Embryonic facial prominence (tissue), 1 donor: ENCODE results near the gene FZD2.
"Not testable (repeated sequence)": the region's sequence is repeated elsewhere in the genome, so short reads cannot be mapped to it uniquely, and the experiment has no call there.

Experiments used
- DNase-seq: peaks from one replicate; pipeline ENCODE4 v3.0.0-alpha.2; 2016; ENCODE audit errors: extremely low spot score

FZD2 gene

DNA sequence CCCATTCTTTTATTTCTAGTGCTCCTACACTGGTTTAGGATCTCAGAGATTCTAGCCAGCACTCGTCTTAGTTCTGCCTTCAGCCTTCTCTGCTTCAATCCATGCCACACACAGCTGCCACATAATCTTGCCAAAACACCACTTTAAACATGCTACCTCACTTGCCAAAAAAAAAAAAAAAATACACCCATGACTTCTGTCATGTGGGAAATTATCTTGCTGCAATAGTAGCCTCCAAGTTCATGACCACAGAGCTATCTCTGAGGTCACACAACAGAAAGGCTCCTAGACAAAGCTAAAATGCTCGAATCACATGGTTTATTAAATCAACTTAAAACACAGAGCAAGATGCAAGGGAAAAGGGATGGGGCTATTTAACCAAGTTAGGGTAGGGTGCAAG lies 18.1 kb downstream of the FZD2 start:
- DNase-seq = no peak

GRCh38 chr17:44578947-44579346 lies 21.7 kb downstream of the FZD2 start:
- DNase-seq = no peak

GRCh38 chr17:44581868-44582267 lies 24.6 kb downstream of the FZD2 start:
- no peak for DNase-seq

DNA sequence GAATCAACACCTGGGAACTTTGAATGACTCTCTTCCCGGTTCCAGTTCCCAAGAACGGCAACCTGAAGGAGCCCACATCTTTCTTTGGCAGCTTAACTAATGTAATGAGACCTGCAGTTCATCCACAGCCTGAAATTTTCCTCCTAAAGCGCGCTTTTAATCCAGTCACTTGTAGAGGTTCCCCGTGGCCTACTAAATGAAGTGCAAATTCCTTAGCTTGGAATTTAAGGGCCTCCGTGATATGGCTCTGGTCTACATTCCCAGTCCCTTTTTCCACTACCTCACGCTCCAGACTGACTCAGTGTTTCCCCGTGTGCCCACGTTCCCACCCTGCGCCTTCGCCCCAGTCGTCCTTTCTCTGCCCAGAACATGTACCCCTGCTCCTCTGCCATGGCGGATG lies 27.2 kb downstream of the FZD2 start:
- DNase-seq = no peak

GRCh38 chr17:44585315-44585714 lies 28.0 kb downstream of the FZD2 start:
- DNase-seq = no peak

DNA sequence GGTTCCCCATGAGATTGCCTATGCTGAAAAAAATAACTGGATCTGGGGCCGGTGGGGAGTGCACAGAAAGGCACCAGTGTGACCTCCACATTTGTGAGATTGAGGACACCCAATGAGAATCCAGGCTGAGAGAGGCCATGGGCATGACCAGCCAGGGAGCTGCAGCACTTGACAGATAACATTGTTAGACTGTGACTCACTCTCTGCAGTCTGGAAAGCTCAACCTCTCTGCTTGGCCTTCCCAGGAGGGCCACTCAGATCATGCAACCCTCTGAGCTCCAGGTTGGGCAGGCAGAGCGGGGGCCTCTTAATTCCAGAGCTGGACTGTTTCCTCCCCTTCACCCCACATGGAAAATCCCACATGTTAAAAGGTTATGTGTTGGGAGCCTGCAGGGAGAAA lies 30.1 kb downstream of the FZD2 start:
- DNase-seq = no peak

- DNase-seq = no peak
These were observed 32.2 kb downstream of the FZD2 start for GRCh38 chr17:44589316-44590071.

DNA sequence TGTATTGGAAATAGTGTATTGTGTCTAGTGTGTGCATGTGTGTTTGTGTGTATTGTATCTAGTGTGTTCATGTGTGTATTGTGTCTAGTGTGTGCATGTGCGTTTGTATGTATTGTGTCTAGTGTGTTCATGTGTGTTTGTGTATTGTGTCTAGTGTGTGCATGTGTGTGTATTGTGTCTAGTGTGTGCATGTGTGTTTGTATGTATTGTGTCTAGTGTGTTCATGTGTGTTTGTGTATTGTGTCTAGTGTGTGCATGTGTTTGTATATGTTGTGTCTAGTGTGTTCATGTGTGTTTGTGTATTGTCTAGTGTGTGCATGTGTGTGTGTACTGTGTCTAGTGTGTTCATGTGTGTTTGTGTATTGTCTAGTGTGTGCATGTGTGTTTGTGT lies 32.8 kb downstream of the FZD2 start:
- not testable (repeated sequence) for DNase-seq

- not testable (repeated sequence) for DNase-seq
These were observed 33.5 kb downstream of the FZD2 start for GRCh38 chr17:44590762-44591161.

- no peak for DNase-seq
These were observed 33.9 kb downstream of the FZD2 start for GRCh38 chr17:44591206-44591605.

DNA sequence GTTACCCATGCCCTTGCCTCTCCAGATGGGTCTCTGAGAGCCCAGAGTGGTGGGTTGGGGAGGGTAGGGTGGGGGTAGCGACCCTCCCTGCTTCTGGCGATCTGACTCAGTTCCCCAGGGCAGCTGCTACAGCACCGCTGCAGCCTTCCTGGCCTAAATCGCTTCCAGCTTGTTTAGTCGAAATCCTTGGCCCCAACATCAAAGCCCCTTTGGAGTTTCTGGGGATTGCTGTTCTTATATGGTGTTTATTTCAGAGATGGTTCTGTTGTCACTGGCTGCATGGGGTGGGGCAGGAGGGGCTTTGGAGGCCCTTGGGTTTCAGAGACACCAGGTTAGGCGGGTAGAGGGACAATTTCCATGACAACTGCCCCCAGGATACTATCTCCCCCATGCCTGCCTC lies 35.9 kb downstream of the FZD2 start:
- no peak for DNase-seq

GRCh38 chr17:44595216-44595775 lies 38.0 kb downstream of the FZD2 start:
- no peak for DNase-seq

GRCh38 chr17:44598329-44598728 lies 41.0 kb downstream of the FZD2 start:
- DNase-seq = no peak

DNA sequence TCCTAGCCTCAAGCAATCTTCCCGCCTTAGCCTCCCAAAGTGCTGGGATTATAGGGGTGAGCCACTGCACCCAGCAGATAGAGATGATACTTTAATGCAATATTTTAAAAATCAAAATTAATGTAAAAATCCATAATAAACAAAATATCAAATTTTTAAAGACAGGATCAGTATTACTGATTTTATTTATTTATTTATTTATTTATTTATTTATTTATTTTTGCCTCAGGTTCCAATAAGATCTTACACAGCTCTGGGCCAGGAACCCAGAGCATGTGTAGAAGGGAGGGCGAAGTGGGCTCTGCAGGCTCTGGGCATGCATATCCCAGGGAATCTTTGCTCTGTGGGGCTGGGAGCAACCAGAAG lies 41.6 kb downstream of the FZD2 start:
- DNase-seq = no peak

GRCh38 chr17:44599298-44600175 lies 42.3 kb downstream of the FZD2 start:
- DNase-seq = no peak

DNA sequence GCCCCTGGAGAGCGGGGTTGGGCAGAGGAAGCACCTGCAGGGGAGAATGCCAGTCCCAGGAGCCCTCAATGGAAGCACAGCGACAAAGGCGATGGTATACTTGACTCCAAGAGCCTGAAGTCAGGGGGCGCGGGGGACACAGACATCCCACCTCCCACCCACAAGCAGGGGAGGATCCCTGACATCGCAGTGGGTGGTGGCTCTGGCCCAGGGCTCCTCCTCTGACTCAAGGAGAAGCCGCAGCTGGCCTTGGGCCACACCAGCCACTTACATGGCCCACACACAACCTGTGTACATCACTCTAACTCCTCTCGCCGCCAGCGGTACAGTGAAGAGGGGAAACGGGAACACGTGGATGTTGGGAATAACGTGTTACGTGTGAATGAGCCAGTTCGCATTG lies 44.3 kb downstream of the FZD2 start:
- DNase-seq = no peak

DNA sequence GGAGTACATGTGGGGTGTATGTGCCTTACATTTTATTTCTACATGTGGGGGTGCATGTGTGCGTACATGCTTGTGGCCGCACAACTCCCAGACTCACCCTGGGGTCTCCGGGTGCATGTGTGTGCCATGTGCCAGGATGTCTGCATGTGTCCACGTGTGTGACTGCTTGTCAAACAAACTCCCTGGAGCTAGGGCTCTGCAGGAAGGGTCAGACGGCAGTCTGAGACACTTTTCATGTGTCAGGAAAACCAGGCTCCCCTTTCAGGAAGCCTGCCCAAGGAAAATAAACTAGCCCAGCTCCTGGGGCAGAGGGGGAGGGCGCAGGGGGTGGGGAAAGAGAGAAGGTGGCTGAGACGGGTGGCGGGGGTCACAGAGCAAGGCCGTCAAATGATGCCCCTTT lies 44.7 kb downstream of the FZD2 start:
- DNase-seq = no peak

- no peak for DNase-seq
These were observed 45.1 kb downstream of the FZD2 start for GRCh38 chr17:44602390-44602789.

DNA sequence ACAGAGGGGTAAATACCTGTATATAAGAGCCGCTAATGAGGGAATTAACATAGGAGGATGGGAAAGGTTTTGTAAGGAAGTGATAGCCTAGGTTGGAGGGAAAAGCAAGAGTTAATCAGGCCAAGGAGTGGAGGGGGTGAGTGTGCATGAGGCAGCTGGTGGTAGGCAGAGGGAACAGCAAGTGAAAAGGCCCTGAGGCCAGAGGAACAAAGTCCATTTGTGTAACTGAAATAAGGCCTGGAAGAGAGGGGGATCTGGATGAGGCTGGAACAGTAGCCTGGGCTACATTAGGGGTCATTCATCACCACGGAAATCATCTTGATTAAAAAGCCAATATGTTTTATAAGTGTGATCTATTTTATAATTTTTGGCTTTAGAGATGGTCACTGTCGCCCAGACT lies 45.7 kb downstream of the FZD2 start:
- no peak for DNase-seq

GRCh38 chr17:44604116-44604761 lies 47.0 kb downstream of the FZD2 start:
- no peak for DNase-seq

DNA sequence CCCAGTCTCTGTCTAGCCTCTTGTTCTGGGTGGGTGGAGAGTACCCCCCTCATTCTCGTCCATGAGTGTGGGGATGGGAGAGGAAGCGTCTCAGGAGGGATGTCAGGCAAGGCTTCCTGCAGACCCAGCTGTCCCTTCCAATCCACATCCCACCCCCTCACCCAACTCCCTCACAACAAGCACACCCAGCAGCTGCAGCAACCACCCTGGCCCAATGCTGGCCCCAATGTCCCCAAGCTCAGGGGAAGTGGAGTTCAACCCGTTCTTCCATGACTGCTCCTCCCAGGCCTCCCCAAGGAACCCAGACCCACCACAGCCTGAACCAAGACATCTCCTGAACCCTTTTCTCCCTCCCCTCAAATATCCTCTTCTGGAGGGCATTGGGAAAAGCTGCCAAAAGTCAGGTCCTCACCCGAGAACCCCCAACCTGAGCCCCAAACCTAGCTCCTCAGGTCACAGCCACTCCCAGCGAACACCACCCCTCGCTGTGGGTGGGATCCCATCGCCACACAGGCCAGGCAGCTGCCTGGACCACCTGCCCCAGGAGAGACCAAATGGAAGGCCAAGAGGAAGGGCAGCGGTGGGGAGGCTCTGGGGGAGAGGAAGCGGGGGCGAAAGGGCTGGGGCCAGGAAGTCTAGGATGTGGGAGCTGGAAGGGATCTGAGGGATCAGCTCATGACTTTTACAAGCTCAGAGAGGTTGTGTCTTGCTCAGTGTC lies 47.6 kb downstream of the FZD2 start:
- DNase-seq = no peak

- DNase-seq = no peak
These were observed 49.4 kb downstream of the FZD2 start for GRCh38 chr17:44606658-44607057.
